Panc1 (cell line): ENCODE results near the gene RMC1. TPM values are rescaled to one million over a fixed set of nuclear protein-coding genes. Genes with fewer than 3 reads are reported as not detected.

Source experiments
- ATAC-seq: fragments of 200-7000 bp; cut with Tn5 transposase; 2 replicates; pipeline ENCODE4 v1.9.1; 2020; ENCODE audit warnings: mild to moderate bottlenecking, moderate library complexity
- BruUV-seq: library from RNA; stranded (reverse); fragments of 400-500 nt; replicated peaks from 2 replicates; lab custom pipeline; 2021; lab: Mats Ljungman, UMichigan
- CTCF ChIA-PET: fragments of 300-600 bp; sonication (Branson Sonifier 250); formaldehyde crosslinking; loops from one replicate; lab custom pipeline; 2022; ENCODE audit warnings: antibody characterized with exemption; lab: Charles Lee
- POLR2A ChIA-PET: fragments of 300-600 bp; sonication (Branson Sonifier 250); formaldehyde crosslinking; loops from one replicate; lab custom pipeline; 2022; ENCODE audit warnings: antibody characterized with exemption; lab: Charles Lee
- DNase-seq: peaks from one replicate; pipeline ENCODE4 v3.0.0-alpha.2; 2010; ENCODE audit warnings: low read depth, low spot score
- H3K27ac ChIP-seq: 2 replicates; pipeline ENCODE4 v1.5.1; 2011; ENCODE audit warnings: mild to moderate bottlenecking, low read length, inconsistent platforms
- H3K27me3 ChIP-seq: fragments of 200-500 bp; sonication (Bioruptor generic); 2 replicates; pipeline ENCODE4 v1.6.0; 2014; ENCODE audit warnings: low read length, inconsistent platforms; ENCODE audit not compliant: control insufficient read depth, insufficient read depth
- H3K36me3 ChIP-seq: fragments of 200-500 bp; sonication (Bioruptor generic); 2 replicates; pipeline ENCODE4 v1.5.1; 2014; ENCODE audit warnings: inconsistent platforms, mild to moderate bottlenecking, low read length, moderate library complexity; ENCODE audit not compliant: control insufficient read depth, insufficient read depth
- H3K4me1 ChIP-seq: 2 replicates; pipeline ENCODE4 v1.5.1; 2011; ENCODE audit warnings: inconsistent platforms, mild to moderate bottlenecking, low read length, moderate library complexity; ENCODE audit not compliant: control insufficient read depth, insufficient read depth
- H3K4me3 ChIP-seq, 2 experiments: 2 replicates each; pipeline ENCODE4 v1.5.1; 2011 to 2012; ENCODE audit warnings: low read depth in 2 of 2, low read length in 2 of 2, mild to moderate bottlenecking in 2 of 2, inconsistent platforms in 1 of 2, moderate library complexity in 1 of 2
- H3K9me3 ChIP-seq: fragments of 200-500 bp; sonication (Bioruptor generic); 2 replicates; pipeline ENCODE4 v1.5.1; 2014; ENCODE audit warnings: low read depth, mild to moderate bottlenecking, inconsistent platforms, low read length, moderate library complexity; ENCODE audit not compliant: control insufficient read depth, insufficient read depth
- POLR2AphosphoS5 ChIP-seq: IDR thresholded peaks from 2 replicates; pipeline ENCODE4 v1.6.1; 2012; ENCODE audit warnings: mild to moderate bottlenecking, low read depth, low read length, moderate library complexity
- SIN3A ChIP-seq: IDR thresholded peaks from 2 replicates; pipeline ENCODE4 v1.6.1; 2012; ENCODE audit warnings: low read depth, mild to moderate bottlenecking, low read length, moderate library complexity, borderline replicate concordance; ENCODE audit not compliant: insufficient read depth
- TCF7L2 ChIP-seq: IDR thresholded peaks from 2 replicates; pipeline ENCODE4 v1.6.1; 2011; ENCODE audit warnings: mild to moderate bottlenecking, low read depth, low read length, inconsistent platforms
- in situ Hi-C: cut with HindIII; loops from 2 replicates; pipeline ENCODE4 v1.10.0; 2016; ENCODE audit warnings: low sequenced_read_pairs, low pct_unique_long_range_greater_than_20kb
- intact Hi-C: fragments of 100-400 bp; cut with micrococcal nuclease; formaldehyde crosslinking; loops from one replicate; pipeline ENCODE4 v1.10.0; 2022; ENCODE audit not compliant: unreplicated experiment
- total RNA-seq: library from RNA; stranded (reverse); gene quantifications from one replicate; pipeline ENCODE4 v1.2.1, GENCODE V29; 2021; ENCODE audit not compliant: unreplicated experiment
- TF ChIP-seq, protein P1 (sequence below), 2 experiments: IDR thresholded peaks; 2 replicates each; pipeline ENCODE4 v1.6.1; 2011 to 2012; ENCODE audit warnings: low read depth in 2 of 2, control low read depth in 1 of 2, low read length in 1 of 2, mild to moderate bottlenecking in 1 of 2, moderate library complexity in 1 of 2; ENCODE audit not compliant: insufficient read depth in 1 of 2
- TF ChIP-seq, protein P2 (sequence below): fragments of 450-650 bp; IDR thresholded peaks from 2 replicates; pipeline ENCODE4 v1.5.1; 2017; ENCODE audit warnings: mild to moderate bottlenecking

The RMC1 gene
- total RNA-seq, 1 experiment from 2014 or later, result 57.4 TPM

DNA sequence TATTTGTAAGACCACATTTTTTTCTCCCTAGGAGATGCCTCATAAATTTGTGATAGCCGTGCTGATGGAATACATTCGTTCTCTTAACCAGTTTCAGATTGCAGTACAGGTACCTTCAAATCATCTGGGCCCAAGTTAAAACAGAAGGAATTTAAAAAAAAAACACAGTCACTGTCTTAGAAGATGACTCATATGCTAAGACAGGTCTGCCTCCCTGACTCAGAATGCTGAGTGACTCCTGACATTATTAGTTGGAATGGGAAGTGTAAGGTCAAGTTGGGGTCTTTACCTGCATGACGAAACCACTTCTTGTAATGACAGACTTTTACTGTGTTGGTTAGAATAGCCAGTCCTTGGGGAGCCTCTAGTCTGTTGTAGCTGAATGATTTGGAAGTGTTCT lies 26.3 kb downstream of the RMC1 start:
- Histone ChIP-seq H3K27me3 (no peaks in the 10 kb centered on the region), H3K9me3 (no peaks in the 10 kb centered on the region), H3K4me1 (peaks cover 5% of the 10 kb centered on the region; the same call in 1 of the 2 replicates), H3K4me3 (no peak overlapping the region), H3K36me3 (peaks cover 38% of the 10 kb centered on the region), H3K27ac (no peak overlapping the region; the same call in 1 of the 2 replicates)
- ATAC-seq, result peak; percentile 28; the same call in 1 of the 2 replicates
- in situ Hi-C loops, result no loop called here
- TF ChIP-seq, protein P1, sequence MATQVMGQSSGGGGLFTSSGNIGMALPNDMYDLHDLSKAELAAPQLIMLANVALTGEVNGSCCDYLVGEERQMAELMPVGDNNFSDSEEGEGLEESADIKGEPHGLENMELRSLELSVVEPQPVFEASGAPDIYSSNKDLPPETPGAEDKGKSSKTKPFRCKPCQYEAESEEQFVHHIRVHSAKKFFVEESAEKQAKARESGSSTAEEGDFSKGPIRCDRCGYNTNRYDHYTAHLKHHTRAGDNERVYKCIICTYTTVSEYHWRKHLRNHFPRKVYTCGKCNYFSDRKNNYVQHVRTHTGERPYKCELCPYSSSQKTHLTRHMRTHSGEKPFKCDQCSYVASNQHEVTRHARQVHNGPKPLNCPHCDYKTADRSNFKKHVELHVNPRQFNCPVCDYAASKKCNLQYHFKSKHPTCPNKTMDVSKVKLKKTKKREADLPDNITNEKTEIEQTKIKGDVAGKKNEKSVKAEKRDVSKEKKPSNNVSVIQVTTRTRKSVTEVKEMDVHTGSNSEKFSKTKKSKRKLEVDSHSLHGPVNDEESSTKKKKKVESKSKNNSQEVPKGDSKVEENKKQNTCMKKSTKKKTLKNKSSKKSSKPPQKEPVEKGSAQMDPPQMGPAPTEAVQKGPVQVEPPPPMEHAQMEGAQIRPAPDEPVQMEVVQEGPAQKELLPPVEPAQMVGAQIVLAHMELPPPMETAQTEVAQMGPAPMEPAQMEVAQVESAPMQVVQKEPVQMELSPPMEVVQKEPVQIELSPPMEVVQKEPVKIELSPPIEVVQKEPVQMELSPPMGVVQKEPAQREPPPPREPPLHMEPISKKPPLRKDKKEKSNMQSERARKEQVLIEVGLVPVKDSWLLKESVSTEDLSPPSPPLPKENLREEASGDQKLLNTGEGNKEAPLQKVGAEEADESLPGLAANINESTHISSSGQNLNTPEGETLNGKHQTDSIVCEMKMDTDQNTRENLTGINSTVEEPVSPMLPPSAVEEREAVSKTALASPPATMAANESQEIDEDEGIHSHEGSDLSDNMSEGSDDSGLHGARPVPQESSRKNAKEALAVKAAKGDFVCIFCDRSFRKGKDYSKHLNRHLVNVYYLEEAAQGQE (IDR thresholded peaks at IDR 0.05; ENCODE audit: insufficient read depth in 1 of 2, low read depth in 2 of 2, low read length in 1 of 2), result no peak
- no peak for TF ChIP-seq SIN3A
- TF ChIP-seq TCF7L2, result no peak
- no peak for TF ChIP-seq POLR2AphosphoS5
- TF ChIP-seq, protein P2, sequence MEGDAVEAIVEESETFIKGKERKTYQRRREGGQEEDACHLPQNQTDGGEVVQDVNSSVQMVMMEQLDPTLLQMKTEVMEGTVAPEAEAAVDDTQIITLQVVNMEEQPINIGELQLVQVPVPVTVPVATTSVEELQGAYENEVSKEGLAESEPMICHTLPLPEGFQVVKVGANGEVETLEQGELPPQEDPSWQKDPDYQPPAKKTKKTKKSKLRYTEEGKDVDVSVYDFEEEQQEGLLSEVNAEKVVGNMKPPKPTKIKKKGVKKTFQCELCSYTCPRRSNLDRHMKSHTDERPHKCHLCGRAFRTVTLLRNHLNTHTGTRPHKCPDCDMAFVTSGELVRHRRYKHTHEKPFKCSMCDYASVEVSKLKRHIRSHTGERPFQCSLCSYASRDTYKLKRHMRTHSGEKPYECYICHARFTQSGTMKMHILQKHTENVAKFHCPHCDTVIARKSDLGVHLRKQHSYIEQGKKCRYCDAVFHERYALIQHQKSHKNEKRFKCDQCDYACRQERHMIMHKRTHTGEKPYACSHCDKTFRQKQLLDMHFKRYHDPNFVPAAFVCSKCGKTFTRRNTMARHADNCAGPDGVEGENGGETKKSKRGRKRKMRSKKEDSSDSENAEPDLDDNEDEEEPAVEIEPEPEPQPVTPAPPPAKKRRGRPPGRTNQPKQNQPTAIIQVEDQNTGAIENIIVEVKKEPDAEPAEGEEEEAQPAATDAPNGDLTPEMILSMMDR, result no peak
- ChIA-PET CTCF (no interaction called here), POLR2A (no interaction called here)
- DNase-seq, result peak; percentile 33
- intact Hi-C loops, result no loop called here
- TSS peak; percentile 14 for BruUV-seq

DNA sequence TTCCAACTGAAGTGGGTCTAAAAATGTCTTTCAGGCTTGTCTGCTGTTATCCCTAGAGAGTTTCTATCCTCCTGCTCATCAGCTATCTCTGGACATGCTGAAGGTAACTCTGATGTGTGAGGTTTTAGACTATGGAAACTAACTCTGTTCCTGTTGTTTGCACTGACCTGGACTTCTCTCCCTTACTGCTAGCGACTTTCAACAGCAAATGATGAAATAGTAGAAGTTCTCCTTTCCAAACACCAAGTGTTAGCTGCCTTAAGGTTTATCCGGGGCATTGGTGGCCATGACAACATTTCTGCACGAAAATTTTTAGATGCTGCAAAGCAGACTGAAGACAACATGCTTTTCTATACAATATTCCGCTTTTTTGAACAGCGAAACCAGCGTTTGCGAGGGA lies 26.9 kb downstream of the RMC1 start:
- Histone ChIP-seq H3K9me3 (no peaks in the 10 kb centered on the region), H3K36me3 (peaks cover 40% of the 10 kb centered on the region), H3K4me3 (no peak overlapping the region), H3K27ac (no peak overlapping the region), H3K4me1 (peaks cover 5% of the 10 kb centered on the region; the same call in 1 of the 2 replicates), H3K27me3 (no peaks in the 10 kb centered on the region)
- ATAC-seq (no peak), DNase-seq (no peak)
- POLR2A ChIA-PET, result no interaction called here
- intact Hi-C loops (no loop called here), in situ Hi-C loops (no loop called here)
- TF ChIP-seq, protein P2, result no peak
- TF ChIP-seq SIN3A, result no peak
- TF ChIP-seq, protein P1 (IDR thresholded peaks at IDR 0.05; ENCODE audit: insufficient read depth in 1 of 2, low read depth in 2 of 2, low read length in 1 of 2), result no peak
- TF ChIP-seq POLR2AphosphoS5, result no peak
- no peak for TF ChIP-seq TCF7L2
- BruUV-seq, result no TSS peak
- CTCF ChIA-PET, result no interaction called here
